ENCODE data around the gene ZFX. TPM values are rescaled to one million over a fixed set of nuclear protein-coding genes. Genes with fewer than 3 reads are reported as not detected.

Gene ZFX
- total and polyA plus RNA-seq, 10 of the 15 experiments (the other 5 are each of a cell fraction or from before 2014, with no cell fraction given): 6.8 to 40.9 (median 24.6) TPM

DNA sequence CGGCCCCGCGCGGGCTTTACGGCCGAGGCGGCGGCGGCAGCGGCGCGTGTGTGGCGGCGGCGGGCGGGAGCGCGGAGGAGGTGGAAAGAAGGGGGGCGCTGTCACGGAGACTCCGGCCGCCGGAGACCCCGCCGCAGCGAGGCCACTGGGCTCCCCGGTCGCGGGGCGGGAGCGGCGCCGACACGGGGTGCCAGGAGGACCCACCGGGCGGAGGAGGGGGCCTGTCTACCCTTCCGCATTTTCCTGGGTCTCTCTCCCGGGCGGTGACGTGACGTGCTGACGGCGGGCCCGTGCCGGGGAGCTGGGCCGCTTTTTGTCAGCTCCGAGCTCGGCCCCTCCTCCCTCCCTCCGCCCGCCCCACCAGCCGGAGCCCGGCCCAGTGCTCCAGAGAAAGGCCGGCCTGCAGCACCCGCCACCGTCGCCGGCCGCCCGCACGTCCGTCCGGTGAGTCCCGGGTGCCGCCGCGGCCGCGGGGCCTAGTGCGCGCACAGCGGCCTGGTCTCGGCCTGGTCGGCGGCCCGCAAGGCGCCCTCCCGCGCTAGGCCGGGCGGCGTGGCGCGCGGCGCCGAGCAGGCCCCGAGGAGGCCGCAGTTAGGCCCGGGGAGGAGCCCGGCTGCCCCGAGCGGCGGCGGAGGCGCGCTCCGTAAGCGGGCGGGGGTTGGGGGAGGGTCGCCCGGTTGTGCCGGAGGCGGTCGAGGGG, at the start of gene ZFX (continued):
- TF ChIP-seq, protein P1, sequence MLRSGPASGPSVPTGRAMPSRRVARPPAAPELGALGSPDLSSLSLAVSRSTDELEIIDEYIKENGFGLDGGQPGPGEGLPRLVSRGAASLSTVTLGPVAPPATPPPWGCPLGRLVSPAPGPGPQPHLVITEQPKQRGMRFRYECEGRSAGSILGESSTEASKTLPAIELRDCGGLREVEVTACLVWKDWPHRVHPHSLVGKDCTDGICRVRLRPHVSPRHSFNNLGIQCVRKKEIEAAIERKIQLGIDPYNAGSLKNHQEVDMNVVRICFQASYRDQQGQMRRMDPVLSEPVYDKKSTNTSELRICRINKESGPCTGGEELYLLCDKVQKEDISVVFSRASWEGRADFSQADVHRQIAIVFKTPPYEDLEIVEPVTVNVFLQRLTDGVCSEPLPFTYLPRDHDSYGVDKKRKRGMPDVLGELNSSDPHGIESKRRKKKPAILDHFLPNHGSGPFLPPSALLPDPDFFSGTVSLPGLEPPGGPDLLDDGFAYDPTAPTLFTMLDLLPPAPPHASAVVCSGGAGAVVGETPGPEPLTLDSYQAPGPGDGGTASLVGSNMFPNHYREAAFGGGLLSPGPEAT (IDR thresholded peaks at IDR 0.05; ENCODE audit: low read depth): no peak
- no peak; the same call in 1 of the 2 replicates for TF ChIP-seq SPI1 (IDR thresholded peaks at IDR 0.05; ENCODE audit: borderline replicate concordance, insufficient read depth, low read depth, low read length)
- no peak for TF ChIP-seq EGR1 (IDR thresholded peaks at IDR 0.05; ENCODE audit: borderline replicate concordance in 1 of 2, low read depth in 2 of 2, low read length in 2 of 2)
- no peak for TF ChIP-seq SREBF1 (IDR thresholded peaks at IDR 0.05; ENCODE audit: low read length)
- no peak for TF ChIP-seq HDAC6 (IDR thresholded peaks at IDR 0.05; ENCODE audit: unreplicated experiment)
- TF ChIP-seq NFIC (IDR thresholded peaks at IDR 0.05; ENCODE audit: low read depth, low read length): no peak
- TF ChIP-seq, protein P2, sequence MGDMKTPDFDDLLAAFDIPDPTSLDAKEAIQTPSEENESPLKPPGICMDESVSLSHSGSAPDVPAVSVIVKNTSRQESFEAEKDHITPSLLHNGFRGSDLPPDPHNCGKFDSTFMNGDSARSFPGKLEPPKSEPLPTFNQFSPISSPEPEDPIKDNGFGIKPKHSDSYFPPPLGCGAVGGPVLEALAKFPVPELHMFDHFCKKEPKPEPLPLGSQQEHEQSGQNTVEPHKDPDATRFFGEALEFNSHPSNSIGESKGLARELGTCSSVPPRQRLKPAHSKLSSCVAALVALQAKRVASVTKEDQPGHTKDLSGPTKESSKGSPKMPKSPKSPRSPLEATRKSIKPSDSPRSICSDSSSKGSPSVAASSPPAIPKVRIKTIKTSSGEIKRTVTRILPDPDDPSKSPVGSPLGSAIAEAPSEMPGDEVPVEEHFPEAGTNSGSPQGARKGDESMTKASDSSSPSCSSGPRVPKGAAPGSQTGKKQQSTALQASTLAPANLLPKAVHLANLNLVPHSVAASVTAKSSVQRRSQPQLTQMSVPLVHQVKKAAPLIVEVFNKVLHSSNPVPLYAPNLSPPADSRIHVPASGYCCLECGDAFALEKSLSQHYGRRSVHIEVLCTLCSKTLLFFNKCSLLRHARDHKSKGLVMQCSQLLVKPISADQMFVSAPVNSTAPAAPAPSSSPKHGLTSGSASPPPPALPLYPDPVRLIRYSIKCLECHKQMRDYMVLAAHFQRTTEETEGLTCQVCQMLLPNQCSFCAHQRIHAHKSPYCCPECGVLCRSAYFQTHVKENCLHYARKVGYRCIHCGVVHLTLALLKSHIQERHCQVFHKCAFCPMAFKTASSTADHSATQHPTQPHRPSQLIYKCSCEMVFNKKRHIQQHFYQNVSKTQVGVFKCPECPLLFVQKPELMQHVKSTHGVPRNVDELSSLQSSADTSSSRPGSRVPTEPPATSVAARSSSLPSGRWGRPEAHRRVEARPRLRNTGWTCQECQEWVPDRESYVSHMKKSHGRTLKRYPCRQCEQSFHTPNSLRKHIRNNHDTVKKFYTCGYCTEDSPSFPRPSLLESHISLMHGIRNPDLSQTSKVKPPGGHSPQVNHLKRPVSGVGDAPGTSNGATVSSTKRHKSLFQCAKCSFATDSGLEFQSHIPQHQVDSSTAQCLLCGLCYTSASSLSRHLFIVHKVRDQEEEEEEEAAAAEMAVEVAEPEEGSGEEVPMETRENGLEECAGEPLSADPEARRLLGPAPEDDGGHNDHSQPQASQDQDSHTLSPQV (IDR thresholded peaks at IDR 0.05): no peak
- TF ChIP-seq TAF1 (IDR thresholded peaks at IDR 0.05; ENCODE audit: borderline replicate concordance, low read depth, low read length): 0 out of 2 replicates have a peak, but pooled peaks have one; percentile 54
- TF ChIP-seq HDAC2 (IDR thresholded peaks at IDR 0.05): no peak
- no peak for TF ChIP-seq IRF4 (IDR thresholded peaks at IDR 0.05; ENCODE audit: low read depth, low read length)
- TF ChIP-seq EZH2 (IDR thresholded peaks at IDR 0.05; ENCODE audit: borderline replicate concordance, control insufficient read depth, low read depth, low read length): no peak
- no peak for TF ChIP-seq YBX1 (IDR thresholded peaks at IDR 0.05)
- TF ChIP-seq, protein P3, sequence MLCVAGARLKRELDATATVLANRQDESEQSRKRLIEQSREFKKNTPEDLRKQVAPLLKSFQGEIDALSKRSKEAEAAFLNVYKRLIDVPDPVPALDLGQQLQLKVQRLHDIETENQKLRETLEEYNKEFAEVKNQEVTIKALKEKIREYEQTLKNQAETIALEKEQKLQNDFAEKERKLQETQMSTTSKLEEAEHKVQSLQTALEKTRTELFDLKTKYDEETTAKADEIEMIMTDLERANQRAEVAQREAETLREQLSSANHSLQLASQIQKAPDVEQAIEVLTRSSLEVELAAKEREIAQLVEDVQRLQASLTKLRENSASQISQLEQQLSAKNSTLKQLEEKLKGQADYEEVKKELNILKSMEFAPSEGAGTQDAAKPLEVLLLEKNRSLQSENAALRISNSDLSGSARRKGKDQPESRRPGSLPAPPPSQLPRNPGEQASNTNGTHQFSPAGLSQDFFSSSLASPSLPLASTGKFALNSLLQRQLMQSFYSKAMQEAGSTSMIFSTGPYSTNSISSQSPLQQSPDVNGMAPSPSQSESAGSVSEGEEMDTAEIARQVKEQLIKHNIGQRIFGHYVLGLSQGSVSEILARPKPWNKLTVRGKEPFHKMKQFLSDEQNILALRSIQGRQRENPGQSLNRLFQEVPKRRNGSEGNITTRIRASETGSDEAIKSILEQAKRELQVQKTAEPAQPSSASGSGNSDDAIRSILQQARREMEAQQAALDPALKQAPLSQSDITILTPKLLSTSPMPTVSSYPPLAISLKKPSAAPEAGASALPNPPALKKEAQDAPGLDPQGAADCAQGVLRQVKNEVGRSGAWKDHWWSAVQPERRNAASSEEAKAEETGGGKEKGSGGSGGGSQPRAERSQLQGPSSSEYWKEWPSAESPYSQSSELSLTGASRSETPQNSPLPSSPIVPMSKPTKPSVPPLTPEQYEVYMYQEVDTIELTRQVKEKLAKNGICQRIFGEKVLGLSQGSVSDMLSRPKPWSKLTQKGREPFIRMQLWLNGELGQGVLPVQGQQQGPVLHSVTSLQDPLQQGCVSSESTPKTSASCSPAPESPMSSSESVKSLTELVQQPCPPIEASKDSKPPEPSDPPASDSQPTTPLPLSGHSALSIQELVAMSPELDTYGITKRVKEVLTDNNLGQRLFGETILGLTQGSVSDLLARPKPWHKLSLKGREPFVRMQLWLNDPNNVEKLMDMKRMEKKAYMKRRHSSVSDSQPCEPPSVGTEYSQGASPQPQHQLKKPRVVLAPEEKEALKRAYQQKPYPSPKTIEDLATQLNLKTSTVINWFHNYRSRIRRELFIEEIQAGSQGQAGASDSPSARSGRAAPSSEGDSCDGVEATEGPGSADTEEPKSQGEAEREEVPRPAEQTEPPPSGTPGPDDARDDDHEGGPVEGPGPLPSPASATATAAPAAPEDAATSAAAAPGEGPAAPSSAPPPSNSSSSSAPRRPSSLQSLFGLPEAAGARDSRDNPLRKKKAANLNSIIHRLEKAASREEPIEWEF (IDR thresholded peaks at IDR 0.05; ENCODE audit: insufficient replicate concordance, low read depth, low read length): no peak
- TF ChIP-seq SMAD1 (IDR thresholded peaks at IDR 0.05; ENCODE audit: low read depth, partially characterized antibody): no peak
- TF ChIP-seq TCF3 (IDR thresholded peaks at IDR 0.05; ENCODE audit: borderline replicate concordance, insufficient read depth, low read depth, low read length): no peak
- peak; percentile 63 for TF ChIP-seq POLR2AphosphoS5 (IDR thresholded peaks at IDR 0.05; ENCODE audit: low read length)
- TF ChIP-seq SMAD5 (IDR thresholded peaks at IDR 0.05; ENCODE audit: low read depth): no peak
- no peak for TF ChIP-seq MTA2 (IDR thresholded peaks at IDR 0.05; ENCODE audit: low read depth)
- TF ChIP-seq BACH1 (IDR thresholded peaks at IDR 0.05; ENCODE audit: borderline replicate concordance): peak; percentile 19; the same call in 1 of the 2 replicates
- TF ChIP-seq WRNIP1 (IDR thresholded peaks at IDR 0.05; ENCODE audit: borderline replicate concordance, low read depth, low read length): no peak
